ENCODE measurements around the gene A1BG. TPM values are rescaled to one million over a fixed set of nuclear protein-coding genes. Genes with fewer than 3 reads are reported as not detected.
"Not testable (repeated sequence)": the region's sequence is repeated elsewhere in the genome, so short reads cannot be mapped to it uniquely, and the experiment has no call there.

Gene A1BG
- total and polyA plus RNA-seq, 5 donors = 21.0 to 36.0 (median 32.6) TPM

- peak overlapping the region; percentile 33 for H3K4me3 ChIP-seq (ENCODE audit: low read length)
- intact Hi-C loops (cut with DNase I); H3K27me3 ChIP-seq (ENCODE audit: control insufficient read depth, insufficient read depth); H3K4me1 ChIP-seq (ENCODE audit: control insufficient read depth, insufficient read depth, low read length); H3K9me3 ChIP-seq (ENCODE audit: control insufficient read depth, low read length); H3K27ac ChIP-seq (ENCODE audit: low read length); ATAC-seq: not testable (repeated sequence)
- 36% methylated on average over 12 of the region's 12 CpGs for WGBS
- DNase-seq = peak in 2 of 3 donors; percentile 18 to 47
These were observed 5.2 kb downstream of the A1BG start for GRCh38 chr19:58348080-58348479.

GRCh38 chr19:58346961-58347929, 6.0 kb downstream of the A1BG start:
- peak overlapping the region; percentile 33 for H3K4me3 ChIP-seq (ENCODE audit: low read length)
- peak overlapping the region; percentile 1 for H3K27ac ChIP-seq (ENCODE audit: low read length)
- no peaks in the 10 kb centered on the region for H3K27me3 ChIP-seq (ENCODE audit: control insufficient read depth, insufficient read depth)
- H3K4me1 ChIP-seq (ENCODE audit: control insufficient read depth, insufficient read depth, low read length) = no peaks in the 10 kb centered on the region
- DNase-seq = peak; percentile 59 to 86 (median 85)
- WGBS = 2% methylated on average over 82 of the region's 82 CpGs
- intact Hi-C loops (cut with DNase I) = no loop called here
- no peaks in the 10 kb centered on the region for H3K9me3 ChIP-seq (ENCODE audit: control insufficient read depth, low read length)
- ATAC-seq = peak; percentile 94 to 95

GRCh38 chr19:58345558-58345957, 7.7 kb downstream of the A1BG start:
- intact Hi-C loops (cut with DNase I) = no loop called here
- no peak overlapping the region for H3K4me3 ChIP-seq (ENCODE audit: low read length)
- H3K4me1 ChIP-seq (ENCODE audit: control insufficient read depth, insufficient read depth, low read length) = no peaks in the 10 kb centered on the region
- H3K27me3 ChIP-seq (ENCODE audit: control insufficient read depth, insufficient read depth) = no peaks in the 10 kb centered on the region
- WGBS = 70% methylated on average over 5 of the region's 5 CpGs
- ATAC-seq (no peak), DNase-seq (no peak)
- no peaks in the 10 kb centered on the region for H3K9me3 ChIP-seq (ENCODE audit: control insufficient read depth, low read length)
- no peak overlapping the region for H3K27ac ChIP-seq (ENCODE audit: low read length)

GRCh38 chr19:58338825-58339558, 14.3 kb downstream of the A1BG start:
- DNase-seq = peak in 1 of 3 donors; percentile 37
- ATAC-seq = peak in 1 of 2 donors; percentile 26
- intact Hi-C loops (cut with DNase I) = no loop called here

GRCh38 chr19:58338336-58338735, 15.0 kb downstream of the A1BG start:
- Histone ChIP-seq H3K9me3 (ENCODE audit: control insufficient read depth, low read length) (no peaks in the 10 kb centered on the region), H3K4me1 (ENCODE audit: control insufficient read depth, insufficient read depth, low read length) (no peaks in the 10 kb centered on the region), H3K4me3 (ENCODE audit: low read length) (no peak overlapping the region), H3K27ac (ENCODE audit: low read length) (no peak overlapping the region), H3K27me3 (ENCODE audit: control insufficient read depth, insufficient read depth) (no peaks in the 10 kb centered on the region)
- ATAC-seq = no peak
- WGBS = 99% methylated on average over 11 of the region's 11 CpGs
- no peak for DNase-seq
- intact Hi-C loops (cut with DNase I) = no loop called here

More at GRCh38 chr19:58338825-58339558, 14.3 kb downstream of the A1BG start:
- H3K27me3 ChIP-seq (ENCODE audit: control insufficient read depth, insufficient read depth) = no peaks in the 10 kb centered on the region
- no peaks in the 10 kb centered on the region for H3K4me1 ChIP-seq (ENCODE audit: control insufficient read depth, insufficient read depth, low read length)
- 76% methylated on average over 30 of the region's 30 CpGs for WGBS
- H3K27ac ChIP-seq (ENCODE audit: low read length) = no peak overlapping the region
- H3K4me3 ChIP-seq (ENCODE audit: low read length) = no peak overlapping the region
- H3K9me3 ChIP-seq (ENCODE audit: control insufficient read depth, low read length) = no peaks in the 10 kb centered on the region

- 97% methylated on average over 4 of the region's 4 CpGs for WGBS
- intact Hi-C loops (cut with DNase I) = no loop called here
These were observed 16.5 kb downstream of the A1BG start for GRCh38 chr19:58336820-58337219.

GRCh38 chr19:58336216-58336615, 17.1 kb downstream of the A1BG start:
- 98% methylated on average over 1 of the region's 1 CpG for whole genome bisulfite sequencing
- Histone ChIP-seq H3K4me3 (ENCODE audit: low read length) (no peak overlapping the region), H3K9me3 (ENCODE audit: control insufficient read depth, low read length) (no peaks in the 10 kb centered on the region), H3K27me3 (ENCODE audit: control insufficient read depth, insufficient read depth) (no peaks in the 10 kb centered on the region), H3K4me1 (ENCODE audit: control insufficient read depth, insufficient read depth, low read length) (no peaks in the 10 kb centered on the region), H3K27ac (ENCODE audit: low read length) (no peak overlapping the region)
- DNase-seq (no peak), ATAC-seq (no peak)
- intact Hi-C loops (cut with DNase I) = no loop called here

More at GRCh38 chr19:58336820-58337219, 16.5 kb downstream of the A1BG start:
- DNase-seq (no peak), ATAC-seq (no peak)
- H3K27ac ChIP-seq (ENCODE audit: low read length) = no peak overlapping the region
- H3K27me3 ChIP-seq (ENCODE audit: control insufficient read depth, insufficient read depth) = no peaks in the 10 kb centered on the region
- H3K4me3 ChIP-seq (ENCODE audit: low read length) = no peak overlapping the region
- no peaks in the 10 kb centered on the region for H3K9me3 ChIP-seq (ENCODE audit: control insufficient read depth, low read length)
- no peaks in the 10 kb centered on the region for H3K4me1 ChIP-seq (ENCODE audit: control insufficient read depth, insufficient read depth, low read length)

- no peak overlapping the region for H3K27ac ChIP-seq (ENCODE audit: low read length)
- no peaks in the 10 kb centered on the region for H3K27me3 ChIP-seq (ENCODE audit: control insufficient read depth, insufficient read depth)
- H3K4me1 ChIP-seq (ENCODE audit: control insufficient read depth, insufficient read depth, low read length) = no peaks in the 10 kb centered on the region
- intact Hi-C loops (cut with DNase I) = no loop called here
- DNase-seq (peak in 1 of 3 donors; percentile 53), ATAC-seq (no peak)
- WGBS = 87% methylated on average over 3 of the region's 3 CpGs
- H3K9me3 ChIP-seq (ENCODE audit: control insufficient read depth, low read length) = no peaks in the 10 kb centered on the region
- no peak overlapping the region for H3K4me3 ChIP-seq (ENCODE audit: low read length)
These were observed 17.7 kb downstream of the A1BG start for GRCh38 chr19:58335630-58336029.

GRCh38 chr19:58334691-58335249, 18.5 kb downstream of the A1BG start:
- no peaks in the 10 kb centered on the region for H3K4me1 ChIP-seq (ENCODE audit: control insufficient read depth, insufficient read depth, low read length)
- H3K27ac ChIP-seq (ENCODE audit: low read length) = no peak overlapping the region
- H3K9me3 ChIP-seq (ENCODE audit: control insufficient read depth, low read length) = no peaks in the 10 kb centered on the region
- intact Hi-C loops (cut with DNase I) = no loop called here
- no peaks in the 10 kb centered on the region for H3K27me3 ChIP-seq (ENCODE audit: control insufficient read depth, insufficient read depth)
- no peak overlapping the region for H3K4me3 ChIP-seq (ENCODE audit: low read length)
- peak in 1 of 3 donors; percentile 44 for DNase-seq
- 95% methylated on average over 19 of the region's 19 CpGs for WGBS
- ATAC-seq = no peak

GRCh38 chr19:58332697-58333096, 20.6 kb downstream of the A1BG start:
- no peaks in the 10 kb centered on the region for H3K27me3 ChIP-seq (ENCODE audit: control insufficient read depth, insufficient read depth)
- H3K27ac ChIP-seq (ENCODE audit: low read length) = no peak overlapping the region
- no peaks in the 10 kb centered on the region for H3K9me3 ChIP-seq (ENCODE audit: control insufficient read depth, low read length)
- H3K4me3 ChIP-seq (ENCODE audit: low read length) = no peak overlapping the region
- H3K4me1 ChIP-seq (ENCODE audit: control insufficient read depth, insufficient read depth, low read length) = no peaks in the 10 kb centered on the region
- 88% methylated on average over 1 of the region's 1 CpG for WGBS
- ATAC-seq (no peak), DNase-seq (no peak)
- intact Hi-C loops (cut with DNase I) = no loop called here

GRCh38 chr19:58330458-58330857, 22.8 kb downstream of the A1BG start:
- ATAC-seq = no peak
- Histone ChIP-seq H3K27me3 (ENCODE audit: control insufficient read depth, insufficient read depth) (no peaks in the 10 kb centered on the region), H3K4me1 (ENCODE audit: control insufficient read depth, insufficient read depth, low read length) (no peaks in the 10 kb centered on the region), H3K4me3 (ENCODE audit: low read length) (no peak overlapping the region), H3K27ac (ENCODE audit: low read length) (no peak overlapping the region), H3K9me3 (ENCODE audit: control insufficient read depth, low read length) (no peaks in the 10 kb centered on the region)
- intact Hi-C loops (cut with DNase I) = no loop called here
- no peak for DNase-seq
- WGBS = 59% methylated on average over 4 of the region's 4 CpGs
